GM19455 (cell line): ENCODE measurements around the gene AP1S3.
"Not testable (repeated sequence)": the region's sequence is repeated elsewhere in the genome, so short reads cannot be mapped to it uniquely, and the experiment has no call there.

Source experiments
- ATAC-seq: cut with Tn5 transposase; IDR thresholded peaks from one replicate; pipeline ENCODE4 v1.9.1; 2021; ENCODE audit not compliant: unreplicated experiment

AP1S3 gene

DNA sequence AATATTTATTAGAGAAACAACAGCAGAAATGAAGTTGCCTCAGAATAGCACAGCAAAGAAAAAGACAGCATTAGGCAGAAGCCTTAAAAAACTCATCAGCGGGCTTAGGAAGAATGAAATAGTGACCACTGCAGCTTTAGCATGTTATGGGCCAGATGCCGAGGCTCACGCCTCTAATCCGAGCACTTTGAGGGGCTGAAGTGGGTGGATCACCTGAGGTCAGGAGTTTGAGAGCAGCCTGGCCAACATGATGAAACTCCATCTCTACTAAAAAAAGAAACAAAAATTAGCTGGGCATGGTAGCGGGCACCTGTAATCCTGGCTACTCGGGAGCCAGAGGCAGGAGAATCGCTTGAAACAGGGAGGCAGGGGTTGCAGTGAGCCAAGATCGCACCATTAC, 32.4 kb downstream of the AP1S3 start:
- no peak for ATAC-seq

DNA sequence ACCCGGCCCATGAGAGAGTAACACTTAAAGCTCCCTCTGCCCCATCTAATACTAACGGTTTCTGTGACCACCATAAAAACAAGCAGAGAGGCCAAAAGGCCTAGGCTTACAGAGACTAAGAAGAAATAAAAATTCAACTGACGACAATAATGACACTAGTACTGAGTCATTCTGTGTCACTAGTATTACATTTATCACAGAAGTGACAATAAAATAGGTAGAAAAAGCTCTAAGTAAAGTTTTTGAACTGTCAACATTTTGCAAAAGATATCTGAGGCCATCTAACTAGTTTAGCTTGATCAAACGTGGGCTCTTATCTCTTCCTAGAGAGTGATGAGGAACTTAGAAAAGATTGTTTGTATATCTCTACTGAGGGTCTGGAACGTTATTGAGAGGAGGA, 35.6 kb downstream of the AP1S3 start:
- ATAC-seq: no peak

DNA sequence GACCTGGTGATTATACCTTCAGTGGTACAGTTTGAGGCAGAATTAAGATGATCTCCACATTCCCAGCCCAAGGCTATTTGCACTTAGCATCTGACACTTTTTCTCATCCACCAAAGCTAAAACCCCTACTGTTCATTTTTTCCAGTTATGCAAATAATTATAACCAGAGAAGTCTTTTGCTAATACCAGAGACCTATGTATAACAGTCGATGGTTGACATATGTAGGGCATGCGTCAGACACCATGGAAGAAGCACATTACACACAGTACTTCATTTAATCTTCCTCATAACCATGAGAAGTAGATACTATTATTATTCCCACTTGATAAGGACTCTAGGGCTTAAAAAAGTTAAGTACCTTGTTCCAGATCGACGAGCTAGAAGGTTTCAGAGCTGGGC, 36.5 kb downstream of the AP1S3 start:
- ATAC-seq: no peak

DNA sequence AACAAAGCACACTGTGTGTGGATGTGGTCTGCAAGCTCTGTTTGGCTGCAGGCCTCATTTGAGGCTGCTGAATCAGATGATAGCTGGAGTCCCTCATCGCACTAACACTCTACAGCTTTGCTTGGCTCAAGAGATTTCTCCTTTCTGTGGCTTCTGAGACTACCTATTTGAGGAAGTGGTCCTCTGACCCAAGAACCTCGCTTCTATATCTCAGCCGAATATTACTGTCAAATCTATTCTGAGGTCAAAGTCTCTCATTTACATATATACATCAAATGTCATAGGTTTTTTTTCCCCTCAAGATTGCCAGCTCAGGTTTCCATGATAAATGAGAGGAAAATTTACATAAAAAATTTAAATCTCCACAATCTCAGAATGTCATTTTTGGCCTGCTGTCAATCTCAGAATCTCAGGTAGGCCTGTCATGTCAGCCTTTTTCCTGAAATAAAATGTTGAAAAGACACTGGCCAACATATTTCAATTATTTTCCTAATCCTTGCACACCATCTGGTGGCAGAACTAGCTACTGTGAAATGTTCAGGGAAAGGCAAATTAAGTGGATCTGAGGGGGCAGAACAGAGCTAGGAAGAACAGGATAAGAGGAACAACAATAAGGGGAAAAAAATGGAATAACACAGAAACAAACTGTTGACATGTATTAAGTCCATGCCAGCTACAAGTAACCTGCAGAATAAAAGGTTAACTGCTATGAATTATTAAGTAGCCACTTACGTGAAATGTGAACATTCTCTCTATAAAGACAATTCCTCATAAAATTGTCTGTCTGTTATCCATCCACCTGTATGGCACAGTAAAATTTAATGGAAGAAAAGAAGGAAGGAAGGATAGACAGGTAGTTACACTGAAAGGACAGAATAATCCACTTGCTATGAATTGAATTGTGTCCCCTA, 39.3 kb downstream of the AP1S3 start:
- peak; percentile 97 for ATAC-seq

DNA sequence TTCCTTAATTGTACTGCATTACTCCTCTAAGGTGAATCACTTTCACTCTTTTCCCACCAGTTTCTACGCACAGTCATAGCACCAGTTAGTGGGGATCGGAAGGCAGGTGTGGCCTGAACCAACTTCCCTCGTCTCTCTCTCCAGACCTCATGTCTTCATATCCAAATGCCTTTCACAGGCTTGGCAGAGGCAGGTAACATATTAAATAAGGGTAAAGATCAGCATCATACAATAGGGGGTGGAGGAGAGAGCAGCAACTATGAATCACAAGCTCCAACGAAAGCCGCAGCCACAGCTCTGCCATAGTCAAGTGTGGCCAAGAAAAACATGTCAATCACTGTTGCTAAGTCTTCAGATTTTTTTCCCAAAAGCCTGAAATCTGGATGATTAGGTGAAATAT, 40.3 kb downstream of the AP1S3 start:
- no peak for ATAC-seq

DNA sequence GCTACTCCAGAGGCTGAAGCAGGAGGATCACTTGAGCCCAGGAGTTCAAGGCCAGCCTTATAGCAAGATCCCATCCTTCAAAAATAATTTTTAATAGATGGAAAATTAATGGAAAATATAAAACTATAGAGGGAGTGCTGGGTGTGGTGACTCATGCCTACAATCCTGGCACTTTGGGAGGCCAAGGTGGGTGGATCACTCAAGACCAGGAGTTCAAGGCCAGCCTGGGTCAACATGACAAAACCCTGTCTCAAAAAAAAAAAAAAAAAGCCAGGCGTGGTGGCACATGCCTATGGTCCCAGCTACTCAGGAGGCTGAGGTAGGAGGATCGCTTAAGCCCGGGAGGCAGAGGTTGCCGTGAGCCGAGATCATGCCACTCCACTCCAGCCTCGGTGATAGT, 48.0 kb downstream of the AP1S3 start:
- ATAC-seq: no peak

DNA sequence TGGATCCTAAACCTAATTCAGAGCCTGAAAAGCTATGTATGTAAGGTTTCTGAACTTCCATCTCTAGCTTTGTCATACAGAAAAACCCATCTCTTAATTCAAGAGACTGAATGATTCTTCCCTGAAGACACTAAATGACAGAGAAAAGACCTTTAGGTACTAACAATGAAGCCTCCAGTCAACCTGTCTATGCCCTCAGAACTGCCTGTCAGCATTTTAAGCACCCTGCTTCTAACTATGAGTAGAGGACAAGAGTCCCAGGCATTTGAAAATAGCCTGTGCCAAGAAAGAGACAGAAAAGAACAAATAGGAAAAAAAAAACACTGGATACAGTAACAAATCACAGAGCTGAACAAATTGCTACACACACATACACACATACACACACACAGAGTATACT, 48.6 kb downstream of the AP1S3 start:
- ATAC-seq: no peak

DNA sequence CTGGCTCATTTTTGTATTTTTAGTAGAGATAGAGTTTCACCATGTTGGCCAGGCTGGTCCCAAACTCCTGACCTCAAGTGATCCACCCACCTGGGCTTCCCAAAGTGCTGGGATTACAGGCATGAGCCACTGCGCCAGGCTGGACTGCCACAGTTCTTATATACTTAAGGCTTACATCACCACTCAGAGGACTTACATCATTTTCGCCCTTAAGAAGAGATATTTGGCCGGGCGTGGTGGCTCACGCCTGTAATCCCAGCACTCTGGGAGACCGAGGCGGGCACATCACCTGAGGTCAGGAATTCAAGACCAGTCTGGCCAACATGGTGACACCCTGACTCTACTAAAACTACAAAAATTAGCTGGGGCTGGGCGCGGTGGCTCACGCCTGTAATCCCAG, 49.3 kb downstream of the AP1S3 start:
- not testable (repeated sequence) for ATAC-seq

DNA sequence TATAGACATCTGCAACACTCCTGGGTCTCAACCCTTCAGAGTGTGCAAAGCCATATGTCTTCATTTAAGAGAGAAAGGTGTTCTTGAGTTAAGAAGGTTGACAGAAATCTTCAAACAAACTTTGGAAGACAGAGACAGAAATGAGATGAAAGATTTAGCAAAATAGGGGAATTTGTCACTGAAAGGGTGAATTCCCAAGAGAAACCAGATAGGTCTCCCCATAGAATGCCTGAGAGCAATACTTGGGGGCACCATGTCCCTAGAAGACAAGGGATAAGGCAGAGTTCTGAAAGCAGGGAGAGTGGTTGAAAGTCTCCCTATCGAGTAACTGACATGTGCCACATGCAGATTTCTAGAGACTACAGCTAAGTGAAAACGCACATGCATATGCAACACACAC, 50.0 kb downstream of the AP1S3 start:
- peak; percentile 37 for ATAC-seq

DNA sequence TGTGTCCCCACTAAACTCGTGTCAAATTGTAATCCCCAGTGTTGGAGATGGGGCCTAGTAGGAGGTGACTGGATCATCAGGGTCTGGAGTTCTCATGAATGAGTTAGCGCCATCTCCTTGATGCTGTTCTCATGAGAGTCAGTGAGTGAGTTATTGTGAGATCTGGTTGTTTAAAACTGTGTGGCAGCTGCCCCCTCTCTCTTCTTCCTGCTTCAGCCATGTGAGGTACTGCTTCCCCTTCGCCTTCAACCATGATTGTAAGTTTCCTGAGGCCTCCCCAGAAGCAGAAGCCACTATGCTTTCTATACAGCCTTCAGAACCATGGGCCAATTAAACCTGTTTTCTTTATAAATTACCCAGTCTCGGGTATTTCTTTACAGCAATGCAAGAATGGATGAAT, 50.4 kb downstream of the AP1S3 start:
- ATAC-seq: peak; percentile 61

DNA sequence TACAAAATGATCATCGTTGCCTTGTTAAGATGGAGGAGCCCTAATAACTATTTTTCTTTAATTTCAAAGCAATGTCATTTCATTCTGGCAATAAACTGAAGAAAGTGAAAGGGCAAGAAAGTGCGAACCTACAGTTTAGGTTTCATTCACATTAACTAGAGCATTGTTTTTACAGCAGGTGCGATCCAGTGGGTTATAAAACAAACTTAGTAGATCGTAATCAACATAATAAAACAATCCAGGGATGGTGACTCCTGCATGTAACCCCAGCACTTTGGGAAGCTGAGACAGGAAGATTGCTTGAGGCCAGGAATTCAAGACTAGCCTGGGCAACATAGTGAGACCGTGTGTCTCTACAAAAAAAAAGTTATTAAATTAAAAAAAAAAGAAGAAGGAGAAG, 51.1 kb downstream of the AP1S3 start:
- ATAC-seq: no peak

DNA sequence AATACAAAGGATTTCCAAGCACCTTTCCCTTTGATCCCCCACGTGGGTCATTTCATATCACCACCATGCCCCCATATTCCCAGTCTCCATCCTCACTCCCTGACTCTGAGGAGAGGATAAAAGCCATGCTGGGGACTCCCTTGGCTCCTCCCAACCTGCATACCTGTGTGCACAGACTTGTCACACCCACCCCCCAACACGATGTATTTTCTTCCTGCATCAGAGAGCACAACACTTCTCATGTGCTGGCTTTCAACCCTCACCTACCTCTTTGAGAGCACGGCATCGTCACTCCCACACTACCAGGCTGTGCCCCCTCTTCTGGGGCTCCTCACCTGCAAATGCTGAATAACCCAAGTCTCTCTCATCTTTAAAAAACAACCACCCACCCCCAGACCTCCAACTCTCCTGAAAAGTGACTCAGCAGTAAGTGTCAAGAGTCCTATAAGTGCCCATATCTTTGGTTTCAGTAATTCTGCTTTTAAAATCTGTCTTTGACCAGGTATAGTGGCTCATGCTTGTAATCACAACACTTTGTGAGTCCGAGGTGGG, 53.1 kb downstream of the AP1S3 start:
- no peak for ATAC-seq

DNA sequence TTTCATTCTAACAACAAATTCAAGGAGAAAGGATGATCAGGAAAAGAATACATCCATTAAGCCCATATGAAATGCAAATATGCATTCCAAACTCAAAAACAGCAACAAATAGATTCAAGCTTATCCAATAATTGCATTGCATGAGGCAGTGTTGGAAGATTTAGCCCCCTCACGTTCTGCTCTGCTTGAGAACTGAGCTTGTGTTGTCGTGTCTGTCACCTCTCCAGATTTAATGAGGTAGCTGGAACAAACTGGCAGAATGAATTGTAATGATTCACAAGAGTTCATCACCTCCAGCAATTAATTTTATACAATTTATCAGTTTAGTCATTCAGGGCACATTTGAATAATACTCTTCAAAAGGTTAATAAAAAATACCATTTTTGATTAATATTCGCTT, 54.8 kb downstream of the AP1S3 start:
- no peak for ATAC-seq

DNA sequence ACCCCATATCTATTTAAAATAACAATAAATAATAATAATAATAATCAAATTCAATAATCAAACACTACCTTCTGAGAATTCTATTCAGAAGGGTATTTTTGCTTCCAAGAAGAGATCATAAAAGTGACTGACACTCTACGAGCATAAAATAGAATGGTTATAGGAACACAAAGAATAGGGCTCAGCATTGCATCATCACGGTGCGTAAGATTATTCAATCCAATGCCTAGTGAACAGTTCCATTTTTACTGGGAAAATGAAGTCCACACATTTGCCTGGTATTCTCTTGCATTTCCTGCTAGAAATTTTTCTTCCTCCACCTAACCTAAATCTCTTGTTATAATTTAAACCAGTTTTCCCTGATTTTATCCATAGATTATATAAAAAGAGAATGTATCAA, 55.8 kb downstream of the AP1S3 start:
- no peak for ATAC-seq

DNA sequence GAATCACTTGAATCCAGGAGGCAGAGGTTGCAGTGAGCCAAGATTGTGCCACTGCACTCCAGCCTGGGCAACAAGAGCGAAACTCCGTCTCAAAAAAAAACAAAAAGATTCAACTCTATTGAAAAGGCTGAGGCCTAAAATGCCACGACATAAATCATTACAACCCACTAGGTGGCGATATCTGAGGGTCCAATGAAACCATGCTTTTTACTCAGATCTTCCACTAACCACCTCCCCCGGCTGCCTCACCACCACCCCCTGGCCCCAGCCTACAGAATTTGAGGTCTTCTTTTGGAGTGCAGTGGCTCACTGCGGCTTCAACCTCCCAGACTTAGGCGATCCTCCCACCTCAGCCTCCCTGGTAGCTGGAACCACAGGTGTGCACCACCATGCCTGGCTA, 57.5 kb downstream of the AP1S3 start:
- peak; percentile 81 for ATAC-seq

DNA sequence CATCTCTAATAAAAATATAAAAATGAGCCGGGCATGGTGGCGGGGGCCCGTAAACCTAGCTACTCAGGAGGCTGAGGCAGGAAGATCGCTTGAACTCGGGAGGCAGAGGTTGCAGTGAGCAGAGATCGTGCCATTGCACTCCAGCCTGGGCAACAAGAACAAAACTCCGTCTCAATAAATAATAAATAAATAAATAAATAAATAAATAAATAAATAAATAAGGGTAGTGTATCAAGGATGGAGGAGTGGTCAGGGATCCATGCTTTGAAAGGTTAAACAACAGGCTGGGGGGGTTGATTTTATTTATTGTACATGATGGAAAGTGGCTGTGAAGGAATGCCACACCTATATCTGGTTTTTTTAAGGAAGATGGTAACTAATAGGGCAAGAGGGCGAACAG, 63.2 kb downstream of the AP1S3 start:
- no peak for ATAC-seq

DNA sequence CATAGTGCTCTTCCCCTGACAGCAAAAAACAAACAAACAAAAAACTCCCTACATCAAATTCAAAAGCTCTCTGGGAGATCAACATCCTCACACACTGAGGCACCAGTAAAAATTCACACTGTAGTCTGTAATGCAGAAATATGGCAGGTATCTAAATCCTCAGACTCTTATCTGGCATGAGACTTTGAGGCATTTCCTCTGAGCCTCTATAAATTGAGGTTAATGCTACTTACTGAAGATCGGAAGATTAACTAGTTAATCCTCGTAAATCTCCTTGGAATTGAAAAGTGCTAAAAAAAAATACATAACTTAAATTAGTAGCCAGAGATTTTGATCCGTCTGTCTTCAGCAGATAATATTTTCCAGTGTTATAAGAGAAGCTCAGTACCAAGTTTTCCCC, 65.0 kb downstream of the AP1S3 start:
- ATAC-seq: no peak

DNA sequence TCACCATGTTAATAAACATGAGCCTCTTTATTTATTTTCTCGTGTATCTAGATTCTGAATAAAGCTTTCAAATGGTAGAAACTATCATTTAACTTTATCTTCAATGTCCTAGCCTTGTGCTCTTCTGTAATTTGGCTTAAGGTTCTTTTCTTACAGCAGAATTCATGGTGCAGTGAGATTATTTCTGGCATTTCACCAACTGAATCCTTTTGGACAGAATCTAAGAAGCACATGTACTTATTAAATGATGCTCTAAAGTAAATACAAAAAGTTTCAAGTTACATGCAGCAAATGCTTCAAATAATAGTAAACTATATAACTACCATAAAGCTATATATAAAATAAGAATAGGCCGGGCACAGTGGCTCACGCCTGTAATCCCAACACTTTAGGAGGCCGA, 65.9 kb downstream of the AP1S3 start:
- no peak for ATAC-seq

DNA sequence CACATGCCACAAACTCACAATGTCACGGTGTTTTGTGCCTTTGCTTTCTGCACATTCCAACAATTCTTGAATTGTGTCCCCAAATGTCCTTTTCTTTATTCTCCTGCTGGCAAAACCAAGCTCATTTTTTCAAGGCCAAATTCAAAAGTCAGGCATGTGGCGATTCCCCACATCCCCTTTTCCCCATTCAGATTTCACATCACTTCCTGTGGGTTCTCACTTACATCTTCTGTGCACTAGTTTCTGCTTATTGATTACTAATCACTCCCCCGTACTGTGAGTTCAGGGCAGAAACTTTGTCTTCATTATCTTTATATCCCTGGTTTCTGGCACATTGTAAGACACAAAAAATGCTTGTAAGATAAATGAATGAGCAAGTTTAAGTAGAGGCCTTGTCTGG, 69.2 kb downstream of the AP1S3 start:
- ATAC-seq: no peak

DNA sequence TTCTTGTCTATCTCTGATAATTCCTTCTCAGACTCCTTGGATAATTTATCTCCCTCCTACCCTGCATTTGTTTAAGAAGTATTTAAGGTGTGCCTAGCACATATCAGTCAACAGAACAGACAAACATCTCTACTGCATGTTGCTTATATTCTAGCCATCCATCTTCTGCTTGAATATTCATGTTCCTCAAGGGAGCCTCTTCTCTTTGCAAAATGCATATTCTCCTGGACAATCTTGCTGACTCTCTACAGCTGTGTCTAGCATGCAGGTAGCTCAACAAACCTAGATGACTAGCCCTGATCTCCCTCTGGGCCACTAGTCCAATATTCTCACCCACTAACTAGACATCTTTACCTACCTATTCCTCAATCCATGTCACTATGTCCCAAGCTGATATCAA, 70.0 kb downstream of the AP1S3 start:
- ATAC-seq: no peak

DNA sequence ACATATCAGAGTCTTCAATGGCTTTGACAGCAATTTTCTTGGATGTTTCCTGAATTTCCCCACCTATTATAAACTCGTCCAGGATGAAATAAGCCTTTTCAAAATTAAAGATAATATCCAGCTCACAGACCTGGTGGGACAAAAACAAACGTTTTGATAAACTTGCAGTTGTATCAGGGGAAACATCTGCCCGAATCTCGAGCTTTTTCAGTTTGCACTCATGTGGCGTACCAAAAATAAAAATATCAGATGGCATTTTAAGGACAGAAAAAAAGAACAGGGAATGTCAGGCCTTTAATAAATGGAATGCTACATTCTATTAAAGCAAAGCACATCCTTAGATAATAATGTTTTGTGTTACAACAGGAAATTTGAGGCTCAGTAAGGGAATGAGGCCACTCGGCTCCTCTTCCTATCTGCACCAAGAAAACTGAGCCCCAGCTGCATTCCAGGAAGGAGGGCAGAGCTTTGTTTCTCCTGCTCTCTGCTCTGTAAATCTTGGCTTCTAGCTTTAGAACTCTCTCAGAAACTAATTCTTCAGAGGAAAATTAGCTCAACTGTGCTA, 72.1 kb downstream of the AP1S3 start:
- no peak for ATAC-seq

DNA sequence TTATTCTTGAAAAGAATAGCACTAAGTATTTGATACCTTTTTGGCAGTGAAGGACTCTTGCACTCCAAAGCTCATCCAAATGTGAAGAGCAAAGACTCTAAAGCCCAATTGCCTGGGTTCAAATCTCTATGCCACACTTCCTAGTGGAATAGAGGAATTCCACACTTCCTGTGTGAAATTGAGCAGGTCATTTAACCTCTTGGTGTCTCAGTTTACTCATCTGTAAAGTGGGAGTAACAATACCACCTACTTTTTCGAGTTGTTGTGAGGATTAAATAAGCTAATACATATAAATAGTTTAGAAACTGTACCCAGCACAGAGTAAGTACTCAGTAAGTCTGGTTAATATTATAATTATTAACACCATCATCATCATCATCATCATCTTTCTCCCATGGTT, 72.6 kb downstream of the AP1S3 start:
- no peak for ATAC-seq

DNA sequence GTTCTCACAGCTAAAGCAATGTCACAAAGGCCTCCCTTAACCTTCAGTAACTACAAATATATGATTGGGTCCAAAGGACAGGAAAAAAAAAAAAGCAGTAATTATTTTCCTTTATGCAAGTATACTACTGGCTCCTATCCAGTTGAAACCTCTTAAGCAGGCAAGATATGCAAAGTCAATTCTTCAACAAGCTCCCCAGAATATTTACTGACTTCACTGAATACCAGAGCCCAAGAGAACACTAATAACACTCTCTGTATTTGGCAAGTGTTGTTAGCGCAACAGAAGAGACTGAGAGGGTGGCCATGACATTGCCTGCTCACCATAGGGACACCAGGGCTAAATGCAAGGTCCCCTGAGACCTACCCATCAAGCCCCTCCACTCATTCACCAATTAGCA, 74.5 kb downstream of the AP1S3 start:
- ATAC-seq: no peak
